22Rv1 (cell line): Measurements from ENCODE around the gene KCNAB3.
A peak's percentile ranks its signal among the peaks of the same experiment; 100 is the strongest.

ENCODE experiments used
- H3K27ac ChIP-seq: fragments of 450-650 bp; 2 replicates; pipeline ENCODE4 v1.5.1; 2017
- CTCF ChIP-seq: fragments of 450-650 bp; IDR thresholded peaks from 2 replicates; pipeline ENCODE4 v1.5.1; 2017; ENCODE audit warnings: mild to moderate bottlenecking
- ZFX ChIP-seq: fragments of 450-650 bp; IDR thresholded peaks from 2 replicates; pipeline ENCODE4 v1.6.1; 2017; ENCODE audit warnings: antibody characterized with exemption, borderline replicate concordance

The KCNAB3 gene

GRCh38 chr17:7888184-7888920 lies 41.3 kb downstream of the KCNAB3 start, which contains the start of gene CHD3:
Gene CHD3 (plus strand): TSS chr17:7888789. CDS start chr17:7889001, 212 bp downstream.
- H3K27ac ChIP-seq, result peak within 1 kb of the TSS; percentile 100
- TF ChIP-seq ZFX (no peak), CTCF (no peak)

DNA sequence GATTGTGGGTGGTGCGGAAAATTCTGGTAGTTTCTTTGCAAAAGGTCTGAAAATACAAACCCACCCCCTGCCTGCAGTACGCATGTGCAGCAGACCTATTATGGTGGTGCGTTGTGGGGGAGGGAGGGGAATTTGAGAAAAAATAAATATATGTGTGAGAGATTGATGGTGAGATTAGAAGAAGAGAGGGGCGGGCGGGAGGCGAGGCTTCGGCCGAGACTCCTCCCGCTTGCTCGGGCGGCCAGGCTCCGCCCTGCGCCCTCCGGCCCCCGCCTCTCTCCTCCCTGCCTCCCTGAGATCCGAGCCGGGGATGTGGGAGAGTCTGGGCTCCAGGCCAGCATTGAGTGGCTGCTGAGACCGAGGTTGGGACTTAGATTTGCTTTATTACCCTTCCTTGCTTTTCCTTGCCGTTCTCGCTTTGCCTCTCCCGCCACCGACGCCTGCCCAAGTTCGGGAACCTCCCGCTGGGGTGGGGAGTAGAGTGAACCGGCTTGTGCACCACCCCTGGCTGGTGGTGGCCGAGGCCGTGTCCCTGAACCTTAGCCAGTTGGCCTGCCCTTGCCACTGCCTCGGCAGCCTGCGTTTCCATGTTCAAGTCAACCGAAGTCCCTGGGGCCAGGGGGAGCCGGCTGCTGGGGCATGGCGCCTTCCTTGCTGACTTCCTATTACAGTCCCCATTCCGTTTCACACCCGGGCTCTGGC lies 42.0 kb downstream of the KCNAB3 start:
- peak overlapping the region; percentile 100 for H3K27ac ChIP-seq
- TF ChIP-seq ZFX (no peak), CTCF (no peak)

DNA sequence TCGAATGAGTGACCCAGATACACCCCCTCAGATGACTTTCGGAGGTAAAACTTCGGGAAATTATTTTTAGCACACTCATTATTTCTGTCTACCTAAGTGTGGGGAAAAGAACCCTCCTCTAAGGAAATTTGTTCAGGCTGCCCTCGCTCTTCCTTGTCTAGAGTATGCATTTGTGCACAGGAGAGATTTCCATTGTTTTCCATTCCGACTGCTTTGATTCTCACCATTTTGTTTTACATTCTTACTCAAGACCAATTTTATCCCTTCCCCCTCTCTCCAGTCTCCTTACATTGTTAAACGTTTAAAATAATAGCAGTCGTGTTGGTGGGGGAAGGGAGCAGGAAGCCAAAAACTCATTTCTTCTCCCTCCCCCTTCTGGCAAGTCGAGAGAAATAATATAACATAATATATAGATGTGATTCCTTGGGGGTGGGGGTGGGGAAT lies 42.6 kb downstream of the KCNAB3 start:
- H3K27ac ChIP-seq, result peak overlapping the region; percentile 100
- TF ChIP-seq ZFX (no peak), CTCF (no peak)

GRCh38 chr17:7886227-7887037 lies 43.2 kb downstream of the KCNAB3 start:
- peak overlapping the region; percentile 100 for H3K27ac ChIP-seq
- TF ChIP-seq CTCF (no peak), ZFX (no peak)

DNA sequence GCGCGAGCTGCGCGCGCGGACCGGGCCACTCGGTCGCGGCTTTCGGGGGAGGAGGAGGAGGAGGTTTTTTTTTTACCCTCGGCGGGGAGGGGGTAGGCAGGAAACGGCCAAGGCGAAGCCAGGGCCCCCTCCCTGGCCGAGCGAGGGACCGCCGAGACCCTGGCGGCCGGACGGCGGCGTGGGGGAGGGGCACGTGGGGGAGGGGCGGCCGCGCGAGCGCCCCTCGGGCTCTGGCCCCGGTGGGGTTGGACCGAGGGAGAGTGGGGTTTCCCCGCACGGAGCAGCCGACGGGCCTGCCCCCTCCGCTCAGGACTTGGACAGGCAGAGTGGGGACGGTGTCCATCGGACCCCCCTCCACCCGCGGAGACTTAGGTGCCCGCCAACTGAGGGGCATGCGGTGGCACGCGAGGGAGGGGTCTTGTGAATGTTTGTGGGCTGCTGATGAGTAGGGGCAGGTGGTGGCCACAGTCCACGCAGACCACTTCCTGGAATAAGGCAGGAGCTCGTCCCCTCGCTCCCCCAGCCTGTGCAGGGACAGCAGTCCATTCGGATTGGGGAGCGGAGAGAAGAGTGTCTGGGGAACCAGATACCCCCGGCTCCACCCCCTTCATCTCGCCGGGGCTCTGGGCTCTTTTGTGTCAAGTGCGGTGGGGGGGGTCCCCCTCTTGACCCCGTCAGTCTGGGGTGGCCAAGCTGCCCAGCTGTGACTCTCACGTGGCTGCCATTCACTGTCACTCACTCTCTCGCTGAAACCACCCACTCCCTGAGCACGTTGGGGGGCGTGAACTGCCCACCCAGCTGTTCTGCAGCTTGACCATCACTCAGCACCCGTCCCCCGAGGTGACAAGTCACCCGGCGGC lies 44.1 kb downstream of the KCNAB3 start:
- peak overlapping the region; percentile 100 for H3K27ac ChIP-seq
- TF ChIP-seq CTCF, result no peak
- TF ChIP-seq ZFX, result no peak

DNA sequence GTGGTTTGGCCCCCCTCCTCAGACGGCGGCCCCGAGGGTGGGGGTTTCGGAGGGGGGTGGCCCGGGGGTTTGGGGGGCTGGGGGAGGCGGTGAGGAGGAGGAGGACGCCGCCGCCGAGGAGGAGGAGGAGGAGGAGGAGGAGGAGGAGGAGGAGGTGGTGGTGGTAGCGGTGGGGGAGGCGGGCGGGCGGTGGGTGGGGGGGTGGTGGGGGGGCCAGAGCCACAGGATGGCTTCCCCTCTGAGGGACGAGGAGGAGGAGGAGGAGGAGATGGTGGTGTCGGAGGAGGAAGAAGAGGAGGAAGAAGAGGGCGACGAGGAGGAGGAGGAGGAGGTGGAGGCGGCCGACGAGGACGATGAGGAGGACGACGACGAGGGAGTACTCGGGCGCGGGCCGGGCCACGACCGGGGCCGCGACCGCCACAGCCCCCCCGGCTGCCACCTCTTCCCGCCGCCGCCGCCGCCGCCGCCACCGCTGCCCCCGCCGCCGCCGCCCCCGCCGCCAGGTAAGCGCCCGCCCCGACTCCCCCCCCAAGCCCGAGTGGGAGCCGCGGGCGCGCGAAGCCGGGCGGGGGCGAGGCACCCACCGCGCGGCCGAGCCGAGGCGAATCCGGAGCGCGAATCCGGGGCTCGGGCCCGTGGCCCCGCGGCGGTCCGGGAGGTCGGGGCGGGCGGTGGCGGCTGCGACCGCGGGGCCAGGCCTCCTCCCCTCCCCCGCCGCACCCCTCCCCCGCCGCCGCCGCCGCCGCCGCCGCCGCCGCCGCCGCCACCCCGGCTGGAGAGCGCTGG lies 44.9 kb downstream of the KCNAB3 start:
- peak overlapping the region; percentile 100 for H3K27ac ChIP-seq
- no peak for TF ChIP-seq CTCF
- no peak for TF ChIP-seq ZFX
